MM.1S (cell line): ENCODE data around the gene FLNC.

Experiments
- DNase-seq: peaks from one replicate; pipeline ENCODE4 v3.0.0-alpha.2; 2015
- H2AFZ ChIP-seq: fragments of 300-600 bp; sonication (generic); 2 replicates; pipeline ENCODE4 v1.6.0; 2016; ENCODE audit warnings: antibody characterized with exemption, low read length
- H3F3A ChIP-seq: fragments of 300-600 bp; sonication (generic); 2 replicates; pipeline ENCODE4 v1.6.1; 2016; ENCODE audit warnings: mild to moderate bottlenecking, antibody characterized with exemption, low read length, moderate library complexity, mixed read lengths; ENCODE audit not compliant: insufficient read depth
- H3K27ac ChIP-seq: fragments of 300-600 bp; sonication (generic); 2 replicates; pipeline ENCODE4 v1.5.1; 2016; ENCODE audit warnings: mild to moderate bottlenecking, low read length
- H3K27me3 ChIP-seq: fragments of 300-600 bp; sonication (generic); replicated peaks from 2 replicates; pipeline ENCODE4 v1.6.0; 2016; ENCODE audit warnings: low read length; ENCODE audit not compliant: insufficient read depth
- H3K36me3 ChIP-seq: fragments of 300-600 bp; sonication (generic); replicated peaks from 2 replicates; pipeline ENCODE4 v1.6.1; 2016; ENCODE audit warnings: mild to moderate bottlenecking, low read length, mixed read lengths; ENCODE audit not compliant: insufficient read depth
- H3K4me1 ChIP-seq: fragments of 300-600 bp; sonication (generic); 2 replicates; pipeline ENCODE4 v1.6.1; 2016; ENCODE audit warnings: low read length, mixed read lengths
- H3K4me2 ChIP-seq: fragments of 300-600 bp; sonication (generic); 2 replicates; pipeline ENCODE4 v1.6.0; 2016; ENCODE audit warnings: low read depth, low read length
- H3K4me3 ChIP-seq: fragments of 300-600 bp; sonication (generic); 2 replicates; pipeline ENCODE4 v1.5.1; 2016; ENCODE audit warnings: low read length, mixed read lengths
- H3K79me2 ChIP-seq: fragments of 300-600 bp; sonication (generic); 2 replicates; pipeline ENCODE4 v1.6.1; 2016; ENCODE audit warnings: mixed run types, low read length, mixed read lengths
- H3K9ac ChIP-seq: fragments of 300-600 bp; sonication (generic); 2 replicates; pipeline ENCODE4 v1.6.1; 2016; ENCODE audit warnings: low read length, mixed read lengths
- H3K9me2 ChIP-seq: fragments of 300-600 bp; sonication (generic); replicated peaks from 2 replicates; pipeline ENCODE4 v1.6.1; 2016; ENCODE audit warnings: mild to moderate bottlenecking, low read length, mixed read lengths; ENCODE audit not compliant: insufficient read depth
- H3K9me3 ChIP-seq: fragments of 300-600 bp; sonication (generic); replicated peaks from 2 replicates; pipeline ENCODE4 v1.6.1; 2016; ENCODE audit warnings: mild to moderate bottlenecking, low read length, mixed read lengths; ENCODE audit not compliant: insufficient read depth
- H4K20me1 ChIP-seq: fragments of 300-600 bp; sonication (generic); 2 replicates; pipeline ENCODE4 v1.6.1; 2016; ENCODE audit warnings: mild to moderate bottlenecking, low read length, moderate library complexity, mixed read lengths; ENCODE audit not compliant: insufficient read depth
- CTCF ChIP-seq: fragments of 300-600 bp; sonication (generic); IDR thresholded peaks from 2 replicates; pipeline ENCODE4 v1.5.1; 2016; ENCODE audit warnings: antibody characterized with exemption, low read length, mixed read lengths
- EZH2 ChIP-seq: fragments of 300-600 bp; sonication (generic); optimal IDR thresholded peaks from 2 replicates; pipeline ENCODE3; 2017; ENCODE audit warnings: low read depth, mild to moderate bottlenecking, antibody characterized with exemption, low read length, mixed read lengths
- EZH2phosphoT487 ChIP-seq: fragments of 300-600 bp; sonication (generic); IDR thresholded peaks from 2 replicates; pipeline ENCODE4 v1.6.1; 2018; ENCODE audit warnings: antibody characterized with exemption, low read length

FLNC gene

GRCh38 chr7:128848289-128849155, 18.3 kb downstream of the FLNC start:
- H3K9me2 ChIP-seq = no peaks in the 10 kb centered on the region
- H2AFZ ChIP-seq = no peak overlapping the region
- no peak overlapping the region for H3K4me2 ChIP-seq
- no peaks in the 10 kb centered on the region for H3K9me3 ChIP-seq
- no peaks in the 10 kb centered on the region for H3K79me2 ChIP-seq
- H3K27me3 ChIP-seq = peaks cover 71% of the 10 kb centered on the region
- no peaks in the 10 kb centered on the region for H3K36me3 ChIP-seq
- H3K9ac ChIP-seq = no peak overlapping the region
- no peaks in the 10 kb centered on the region for H4K20me1 ChIP-seq
- H3K4me1 ChIP-seq = no peaks in the 10 kb centered on the region
- H3K27ac ChIP-seq = no peak overlapping the region
- DNase-seq = no peak
- TF ChIP-seq EZH2phosphoT487 (no peak), EZH2 (no peak), CTCF (no peak)
- no peak overlapping the region for H3K4me3 ChIP-seq
- H3F3A ChIP-seq = no peaks in the 10 kb centered on the region

- Histone ChIP-seq H3K9me2 (no peaks in the 10 kb centered on the region), H3K27me3 (peaks cover 71% of the 10 kb centered on the region), H3K4me2 (no peak overlapping the region), H3K27ac (no peak overlapping the region), H3K9me3 (no peaks in the 10 kb centered on the region), H2AFZ (no peak overlapping the region), H3K36me3 (no peaks in the 10 kb centered on the region), H3F3A (no peaks in the 10 kb centered on the region), H3K4me1 (no peaks in the 10 kb centered on the region), H3K4me3 (no peak overlapping the region), H3K9ac (no peak overlapping the region), H3K79me2 (no peaks in the 10 kb centered on the region), H4K20me1 (no peaks in the 10 kb centered on the region)
- TF ChIP-seq EZH2 = no peak
- no peak for TF ChIP-seq CTCF
- no peak for TF ChIP-seq EZH2phosphoT487
- no peak for DNase-seq
Measured at GRCh38 chr7:128849156-128849515, 18.9 kb downstream of the FLNC start.

- no peak overlapping the region for H3K4me3 ChIP-seq
Measured at GRCh38 chr7:128849804-128850490, 19.7 kb downstream of the FLNC start.

More at GRCh38 chr7:128849804-128850490, 19.7 kb downstream of the FLNC start:
- Histone ChIP-seq H4K20me1 (no peaks in the 10 kb centered on the region), H3K4me1 (no peaks in the 10 kb centered on the region), H3F3A (no peaks in the 10 kb centered on the region), H3K9me3 (no peaks in the 10 kb centered on the region), H3K27me3 (peaks cover 72% of the 10 kb centered on the region), H3K79me2 (no peaks in the 10 kb centered on the region), H3K9ac (no peak overlapping the region), H3K4me2 (no peak overlapping the region), H3K36me3 (no peaks in the 10 kb centered on the region), H2AFZ (no peak overlapping the region), H3K9me2 (no peaks in the 10 kb centered on the region), H3K27ac (no peak overlapping the region)
- no peak for TF ChIP-seq EZH2phosphoT487
- TF ChIP-seq CTCF = no peak
- no peak for TF ChIP-seq EZH2
- no peak for DNase-seq
